Endothelial cell of umbilical vein (primary cell): Measurements from ENCODE around the gene ZC3H14. TPM values are rescaled to one million over a fixed set of nuclear protein-coding genes. Genes with fewer than 3 reads are reported as not detected.

Experiments
- BruUV-seq: library from RNA; stranded (reverse); fragments of 400-500 nt; replicated peaks from 2 replicates; lab custom pipeline; 2021; lab: Mats Ljungman, UMichigan
- CTCF ChIA-PET: fragments of 300-600, 350-600 bp; sonication (Branson Sonifier 250); formaldehyde crosslinking; loops from one replicate; lab custom pipeline; 2021; ENCODE audit warnings: antibody characterized with exemption, inconsistent platforms; lab: Charles Lee
- POLR2A ChIA-PET: fragments of 300-600, 350-600 bp; sonication (Branson Sonifier 250); formaldehyde crosslinking; loops from one replicate; lab custom pipeline; 2021; ENCODE audit warnings: antibody characterized with exemption, inconsistent platforms; lab: Charles Lee
- DNase-seq: peaks from one replicate; pipeline ENCODE4 v3.0.0-alpha.2; 2011; ENCODE audit warnings: low read depth, low spot score
- FAIRE-seq: peaks from 2 replicates; lab custom pipeline; 2011; peaks lifted over from hg19 to GRCh38; lab: Jason Lieb, UNC
- H2AFZ ChIP-seq: 2 replicates; pipeline ENCODE4 v1.6.0; 2012; ENCODE audit warnings: low read depth, low read length, control low read depth, inconsistent platforms
- H3K27ac ChIP-seq: 2 replicates; pipeline ENCODE4 v1.5.1; 2011; ENCODE audit warnings: low read depth, mild to moderate bottlenecking, control low read depth, low read length, moderate library complexity; ENCODE audit not compliant: insufficient read depth
- H3K27me3 ChIP-seq, 2 experiments: 2 replicates each; pipeline versions ENCODE4 v1.6.0 to v1.6.1; 2011; ENCODE audit warnings: low read length in 2 of 2, mixed read lengths in 1 of 2; ENCODE audit not compliant: control insufficient read depth in 2 of 2, insufficient read depth in 2 of 2
- H3K36me3 ChIP-seq, 2 experiments: 2 replicates in 1 of 2; 3 replicates in 1 of 2; pipeline ENCODE4 v1.5.1; 2011; ENCODE audit warnings: low read length in 2 of 2, mild to moderate bottlenecking in 1 of 2, moderate library complexity in 1 of 2; ENCODE audit not compliant: control insufficient read depth in 2 of 2, insufficient read depth in 2 of 2; ENCODE audit errors: extremely low read depth in 1 of 2
- H3K4me1 ChIP-seq: 3 replicates; pipeline ENCODE4 v1.5.1; 2011; ENCODE audit warnings: mild to moderate bottlenecking, low read length; ENCODE audit not compliant: control insufficient read depth, insufficient read depth; ENCODE audit errors: extremely low read depth
- H3K4me2 ChIP-seq: 2 replicates; pipeline ENCODE4 v1.6.1; 2011; ENCODE audit warnings: low read length, control low read depth, mixed read lengths; ENCODE audit not compliant: insufficient read depth
- H3K4me3 ChIP-seq, 3 experiments: fragments of 200-600 bp in 1 of 3; sonication (generic), shearing (Covaris generic) in 1 of 3; replicated peaks in 1 of 3; 2 replicates each; pipeline ENCODE4 v1.5.1; 2011 to 2016; ENCODE audit warnings: control low read depth in 3 of 3, low read length in 3 of 3, mild to moderate bottlenecking in 2 of 3, inconsistent platforms in 1 of 3, low read depth in 1 of 3, moderate library complexity in 1 of 3; ENCODE audit not compliant: insufficient read depth in 1 of 3
- H3K79me2 ChIP-seq: 2 replicates; pipeline ENCODE4 v1.6.0; 2012; ENCODE audit warnings: low read length, inconsistent platforms; ENCODE audit not compliant: control insufficient read depth, insufficient read depth
- H3K9ac ChIP-seq: replicated peaks from 2 replicates; pipeline ENCODE3; 2011; ENCODE audit warnings: low read length, control low read depth; ENCODE audit not compliant: insufficient read depth; ENCODE audit errors: extremely low read depth
- H3K9me1 ChIP-seq: replicated peaks from 3 replicates; pipeline ENCODE4 v1.6.0; 2011; ENCODE audit warnings: mild to moderate bottlenecking, low read length; ENCODE audit not compliant: control insufficient read depth, insufficient read depth; ENCODE audit errors: extremely low read depth
- H3K9me3 ChIP-seq: replicated peaks from 2 replicates; pipeline ENCODE4 v1.5.1; 2012; ENCODE audit warnings: low read length, inconsistent platforms; ENCODE audit not compliant: control insufficient read depth, insufficient read depth
- H4K20me1 ChIP-seq: replicated peaks from 2 replicates; pipeline ENCODE3; 2011; ENCODE audit warnings: mild to moderate bottlenecking, low read length; ENCODE audit not compliant: control insufficient read depth, insufficient read depth; ENCODE audit errors: extremely low read depth
- EZH2 ChIP-seq: IDR thresholded peaks from 2 replicates; pipeline ENCODE4 v1.6.1; 2012; ENCODE audit warnings: borderline replicate concordance, low read depth, mild to moderate bottlenecking, moderate library complexity, low read length, inconsistent platforms; ENCODE audit not compliant: severe bottlenecking
- FOS ChIP-seq: IDR thresholded peaks from 2 replicates; pipeline ENCODE4 v1.6.1; 2011; ENCODE audit warnings: mild to moderate bottlenecking, low read length, moderate library complexity, borderline replicate concordance; ENCODE audit not compliant: insufficient read depth
- GATA2 ChIP-seq: IDR thresholded peaks from 2 replicates; pipeline ENCODE4 v1.7.0; 2011; ENCODE audit warnings: low read depth, mild to moderate bottlenecking, moderate library complexity, mixed read lengths, low read length; ENCODE audit not compliant: insufficient read length, insufficient read depth
- JUN ChIP-seq: IDR thresholded peaks from 2 replicates; pipeline ENCODE4 v1.6.1; 2011; ENCODE audit warnings: borderline replicate concordance, low read depth; ENCODE audit not compliant: insufficient read length, insufficient read depth
- MYC ChIP-seq: IDR thresholded peaks from one replicate; pipeline ENCODE4 v1.6.1; 2011; ENCODE audit warnings: mild to moderate bottlenecking, low read depth, low read length
- POLR2A ChIP-seq: IDR thresholded peaks from 2 replicates; pipeline ENCODE4 v1.6.1; 2012; ENCODE audit warnings: low read depth, mild to moderate bottlenecking, control low read depth, low read length
- POLR2AphosphoS5 ChIP-seq: IDR thresholded peaks from 2 replicates; pipeline ENCODE4 v1.6.1; 2012; ENCODE audit warnings: low read depth, mild to moderate bottlenecking, control low read depth, low read length, moderate library complexity; ENCODE audit not compliant: insufficient read depth
- dilution Hi-C: fragments of 300-500 bp; cut with MboI; formaldehyde crosslinking; loops from one replicate; pipeline ENCODE4 v1.15.0; 2019; ENCODE audit warnings: low sequenced_read_pairs; ENCODE audit not compliant: extremely low pct_ligation_motif_present
- intact Hi-C: fragments of 100-400 bp; cut with micrococcal nuclease; formaldehyde crosslinking; loops from one replicate; pipeline ENCODE4 v1.10.0; 2022
- polyA plus RNA-seq, 4 experiments: library from polyadenylated mRNA; depleted of rRNA in 3 of 4; stranded (reverse) in 3 of 4; unstranded in 1 of 4; fragments of >200 nt; gene quantifications; 2 replicates each; pipeline versions ENCODE4 v1.2.1 to v1.2.3, GENCODE V29; 2011 to 2012; ENCODE audit warnings: missing spikeins in 1 of 4
- total RNA-seq: library from RNA; stranded (reverse); gene quantifications from 2 replicates; pipeline ENCODE4 v1.2.3, GENCODE V29; 2021
- TF ChIP-seq, protein P1 (sequence below): IDR thresholded peaks from 2 replicates; pipeline ENCODE4 v1.6.1; 2011; ENCODE audit not compliant: insufficient read depth, insufficient read length
- TF ChIP-seq, protein P2 (sequence below), 2 donors: IDR thresholded peaks; 1 replicate in 1 of 2; 2 replicates in 1 of 2; pipeline ENCODE4 v1.5.1; 2011; ENCODE audit warnings: low read length in 2 of 2, mild to moderate bottlenecking in 2 of 2, moderate library complexity in 2 of 2, control low read depth in 1 of 2, inconsistent platforms in 1 of 2, low read depth in 1 of 2; ENCODE audit not compliant: insufficient read depth in 1 of 2; ENCODE audit errors: extremely low read depth in 1 of 2

ZC3H14 gene
- total and polyA plus RNA-seq, 2 donors (not counting 3 experiments of a cell fraction or from before 2014, with no cell fraction given), result 61.2 to 61.8 TPM

DNA sequence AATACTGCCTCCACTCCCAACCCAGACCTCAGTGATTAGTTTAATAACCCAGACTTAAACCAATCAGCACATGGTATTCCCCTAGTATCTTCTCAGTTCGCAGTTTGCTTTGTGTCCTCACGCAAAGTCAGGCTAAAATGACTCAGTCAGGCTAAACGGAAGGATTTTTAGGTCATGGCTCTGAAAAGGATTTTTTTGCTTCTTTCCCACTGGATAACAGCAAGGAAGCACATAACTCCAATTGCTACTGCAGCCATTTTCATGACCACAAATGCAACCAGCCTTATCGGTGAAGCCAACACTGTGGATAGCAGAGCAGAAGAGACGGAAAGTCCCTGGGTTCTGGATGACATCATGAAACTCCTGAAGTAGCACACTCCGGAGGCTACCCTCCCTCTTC lies 67.7 kb downstream of the ZC3H14 start:
- DNase-seq, result peak; percentile 34
- peak; percentile 15 for FAIRE-seq
- Histone ChIP-seq H3K9me3 (no peaks in the 10 kb centered on the region), H3K36me3 (no peaks in the 10 kb centered on the region), H3K4me3 (no peak overlapping the region), H2AFZ (peak overlapping the region; percentile 9), H3K27ac (no peak overlapping the region), H3K9ac (no peak overlapping the region), H4K20me1 (no peaks in the 10 kb centered on the region), H3K27me3 (no peaks in the 10 kb centered on the region), H3K4me2 (no peak overlapping the region), H3K4me1 (no peaks in the 10 kb centered on the region), H3K9me1 (no peaks in the 10 kb centered on the region), H3K79me2 (no peaks in the 10 kb centered on the region)
- CTCF ChIA-PET, result no interaction called here
- no TSS peak for BruUV-seq
- TF ChIP-seq JUN, result no peak
- no peak for TF ChIP-seq POLR2A
- no peak for TF ChIP-seq FOS
- TF ChIP-seq, protein P1, sequence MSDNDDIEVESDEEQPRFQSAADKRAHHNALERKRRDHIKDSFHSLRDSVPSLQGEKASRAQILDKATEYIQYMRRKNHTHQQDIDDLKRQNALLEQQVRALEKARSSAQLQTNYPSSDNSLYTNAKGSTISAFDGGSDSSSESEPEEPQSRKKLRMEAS, result no peak
- TF ChIP-seq EZH2, result no peak
- no peak for TF ChIP-seq POLR2AphosphoS5
- TF ChIP-seq MYC, result no peak
- TF ChIP-seq, protein P2, sequence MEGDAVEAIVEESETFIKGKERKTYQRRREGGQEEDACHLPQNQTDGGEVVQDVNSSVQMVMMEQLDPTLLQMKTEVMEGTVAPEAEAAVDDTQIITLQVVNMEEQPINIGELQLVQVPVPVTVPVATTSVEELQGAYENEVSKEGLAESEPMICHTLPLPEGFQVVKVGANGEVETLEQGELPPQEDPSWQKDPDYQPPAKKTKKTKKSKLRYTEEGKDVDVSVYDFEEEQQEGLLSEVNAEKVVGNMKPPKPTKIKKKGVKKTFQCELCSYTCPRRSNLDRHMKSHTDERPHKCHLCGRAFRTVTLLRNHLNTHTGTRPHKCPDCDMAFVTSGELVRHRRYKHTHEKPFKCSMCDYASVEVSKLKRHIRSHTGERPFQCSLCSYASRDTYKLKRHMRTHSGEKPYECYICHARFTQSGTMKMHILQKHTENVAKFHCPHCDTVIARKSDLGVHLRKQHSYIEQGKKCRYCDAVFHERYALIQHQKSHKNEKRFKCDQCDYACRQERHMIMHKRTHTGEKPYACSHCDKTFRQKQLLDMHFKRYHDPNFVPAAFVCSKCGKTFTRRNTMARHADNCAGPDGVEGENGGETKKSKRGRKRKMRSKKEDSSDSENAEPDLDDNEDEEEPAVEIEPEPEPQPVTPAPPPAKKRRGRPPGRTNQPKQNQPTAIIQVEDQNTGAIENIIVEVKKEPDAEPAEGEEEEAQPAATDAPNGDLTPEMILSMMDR (IDR thresholded peaks at IDR 0.05; ENCODE audit: extremely low read depth in 1 of 2, insufficient read depth in 1 of 2, low read depth in 1 of 2, low read length in 2 of 2), result no peak
- TF ChIP-seq GATA2, result no peak
- dilution Hi-C loops, result no loop called here
- intact Hi-C loops, result no loop called here
- POLR2A ChIA-PET, result no interaction called here
